Measurements from ENCODE around the gene ANTXR2. TPM values are rescaled to one million over a fixed set of nuclear protein-coding genes. Genes with fewer than 3 reads are reported as not detected.

Gene ANTXR2
- total and polyA plus RNA-seq, 2 of the 8 experiments (the other 6 are each of a cell fraction or from before 2014, with no cell fraction given), result 1.1 to 7.5 TPM

DNA sequence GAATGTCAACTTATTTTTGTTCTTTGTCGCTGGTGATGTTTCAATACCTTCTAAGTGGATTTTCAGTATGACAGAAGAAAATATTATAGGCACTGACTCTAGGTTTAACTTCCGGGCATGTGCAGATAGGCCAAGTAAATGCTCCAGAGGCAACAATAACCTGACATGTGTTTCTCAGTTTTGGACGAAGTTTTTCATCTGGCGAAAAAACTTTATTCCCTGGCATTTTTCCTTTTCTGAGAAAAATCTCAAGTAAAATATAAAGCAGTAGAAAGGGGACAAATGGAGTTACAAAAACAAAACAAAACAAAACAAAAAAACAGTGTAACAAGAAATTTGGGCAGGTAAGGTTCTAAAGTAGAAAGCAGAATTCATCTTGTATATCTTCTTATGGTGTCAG, 173.5 kb downstream of the ANTXR2 start (continued):
- TF ChIP-seq, protein P1, sequence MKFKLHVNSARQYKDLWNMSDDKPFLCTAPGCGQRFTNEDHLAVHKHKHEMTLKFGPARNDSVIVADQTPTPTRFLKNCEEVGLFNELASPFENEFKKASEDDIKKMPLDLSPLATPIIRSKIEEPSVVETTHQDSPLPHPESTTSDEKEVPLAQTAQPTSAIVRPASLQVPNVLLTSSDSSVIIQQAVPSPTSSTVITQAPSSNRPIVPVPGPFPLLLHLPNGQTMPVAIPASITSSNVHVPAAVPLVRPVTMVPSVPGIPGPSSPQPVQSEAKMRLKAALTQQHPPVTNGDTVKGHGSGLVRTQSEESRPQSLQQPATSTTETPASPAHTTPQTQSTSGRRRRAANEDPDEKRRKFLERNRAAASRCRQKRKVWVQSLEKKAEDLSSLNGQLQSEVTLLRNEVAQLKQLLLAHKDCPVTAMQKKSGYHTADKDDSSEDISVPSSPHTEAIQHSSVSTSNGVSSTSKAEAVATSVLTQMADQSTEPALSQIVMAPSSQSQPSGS (IDR thresholded peaks at IDR 0.05; ENCODE audit: low read length), result no peak

Measured in H1 (cell line).